ENCODE data around the gene RIPOR1. TPM values are rescaled to one million over a fixed set of nuclear protein-coding genes. Genes with fewer than 3 reads are reported as not detected.

Gene RIPOR1
- total and polyA plus RNA-seq, 7 donors = 16.5 to 58.1 (median 34.1) TPM

GRCh38 chr16:67549240-67549639 lies 20.6 kb downstream of the RIPOR1 start:
- Histone ChIP-seq H3K9me3 (no peaks in the 10 kb centered on the region), H3K36me3 (ENCODE audit: insufficient read depth in 1 of 2, low read depth in 1 of 2) (peaks cover 0 to 54% of the 10 kb centered on the region in 2 donors), H3K27ac (no peak overlapping the region), H3K27me3 (ENCODE audit: insufficient read depth in 3 of 3, low read length in 2 of 3) (no peaks in the 10 kb centered on the region), H3K4me3 (no peak overlapping the region), H3K4me1 (peaks cover 57% of the 10 kb centered on the region)
- no peak for TF ChIP-seq CTCF (IDR thresholded peaks at IDR 0.05)
- no peak for ATAC-seq
- intact Hi-C loops (cut with DNase I) = loop anchor here in 1 of 2 donors (5.0 kb wide), 2 partner anchors 93 to 118 kb away; partner anchors contain the start of genes C16orf86 and ENKD1
- WGBS, 3 donors = 57 to 86% (median 81%) methylated on average over 4 of the region's 4 CpGs
- DNase-seq = no peak

- intact Hi-C loops (cut with DNase I) = loop anchor here in 1 of 2 donors (5.0 kb wide), 2 partner anchors 92 to 117 kb away; partner anchors contain the start of genes C16orf86 and ENKD1
- peaks cover 57% of the 10 kb centered on the region for H3K4me1 ChIP-seq
- H3K27ac ChIP-seq = no peak overlapping the region
- no peak overlapping the region for H3K4me3 ChIP-seq
- ATAC-seq = no peak
- H3K36me3 ChIP-seq (ENCODE audit: insufficient read depth in 1 of 2, low read depth in 1 of 2) = peaks cover 0 to 50% of the 10 kb centered on the region in 2 donors
- H3K27me3 ChIP-seq (ENCODE audit: insufficient read depth in 3 of 3, low read length in 2 of 3) = no peaks in the 10 kb centered on the region
- DNase-seq = no peak
- no peak for TF ChIP-seq CTCF (IDR thresholded peaks at IDR 0.05)
- 61 to 83% (median 73%) methylated on average over 1 of the region's 1 CpG for WGBS, 3 donors
- H3K9me3 ChIP-seq = no peaks in the 10 kb centered on the region
Measured at GRCh38 chr16:67549936-67550335, 21.3 kb downstream of the RIPOR1 start.

- no peak overlapping the region for H3K27ac ChIP-seq
- H3K9me3 ChIP-seq = no peaks in the 10 kb centered on the region
- 92 to 100% (median 97%) methylated on average over 2 of the region's 2 CpGs for WGBS, 3 donors
- H3K4me3 ChIP-seq = no peak overlapping the region
- intact Hi-C loops (cut with DNase I) = no loop called here
- peaks cover 0 to 38% of the 10 kb centered on the region in 2 donors for H3K36me3 ChIP-seq (ENCODE audit: insufficient read depth in 1 of 2, low read depth in 1 of 2)
- DNase-seq = no peak
- no peaks in the 10 kb centered on the region for H3K27me3 ChIP-seq (ENCODE audit: insufficient read depth in 3 of 3, low read length in 2 of 3)
- no peak for TF ChIP-seq CTCF (IDR thresholded peaks at IDR 0.05)
- peaks cover 64% of the 10 kb centered on the region for H3K4me1 ChIP-seq
- no peak for ATAC-seq
Measured at GRCh38 chr16:67551091-67551490, 22.5 kb downstream of the RIPOR1 start.

- Histone ChIP-seq H3K36me3 (ENCODE audit: insufficient read depth in 1 of 2, low read depth in 1 of 2) (peaks cover 0 to 30% of the 10 kb centered on the region in 2 donors), H3K27me3 (ENCODE audit: insufficient read depth in 3 of 3, low read length in 2 of 3) (no peaks in the 10 kb centered on the region), H3K27ac (peak overlapping the region; percentile 53), H3K9me3 (no peaks in the 10 kb centered on the region), H3K4me3 (no peak overlapping the region), H3K4me1 (peaks cover 63% of the 10 kb centered on the region)
- intact Hi-C loops (cut with DNase I) = no loop called here
- DNase-seq (no peak), ATAC-seq (peak in 1 of 4 donors; percentile 44)
- 85 to 94% (median 93%) methylated on average over 2 of the region's 2 CpGs for WGBS, 3 donors
- TF ChIP-seq CTCF (IDR thresholded peaks at IDR 0.05) = no peak
Measured at GRCh38 chr16:67551972-67552371, 23.3 kb downstream of the RIPOR1 start.

- H3K27me3 ChIP-seq (ENCODE audit: insufficient read depth in 3 of 3, low read length in 2 of 3) = no peaks in the 10 kb centered on the region
- DNase-seq (no peak), ATAC-seq (peak in 1 of 4 donors; percentile 25)
- peaks cover 0 to 26% of the 10 kb centered on the region in 2 donors for H3K36me3 ChIP-seq (ENCODE audit: insufficient read depth in 1 of 2, low read depth in 1 of 2)
- peak overlapping the region; percentile 53 for H3K27ac ChIP-seq
- no peaks in the 10 kb centered on the region for H3K9me3 ChIP-seq
- 27 to 45% (median 32%) methylated on average over 4 of the region's 4 CpGs for WGBS, 3 donors
- intact Hi-C loops (cut with DNase I) = no loop called here
- H3K4me3 ChIP-seq = no peak overlapping the region
- peaks cover 58% of the 10 kb centered on the region for H3K4me1 ChIP-seq
- TF ChIP-seq CTCF (IDR thresholded peaks at IDR 0.05) = no peak
Measured at GRCh38 chr16:67552476-67552875, 23.8 kb downstream of the RIPOR1 start.
